ENCODE results near the gene SLC44A1.

DNA sequence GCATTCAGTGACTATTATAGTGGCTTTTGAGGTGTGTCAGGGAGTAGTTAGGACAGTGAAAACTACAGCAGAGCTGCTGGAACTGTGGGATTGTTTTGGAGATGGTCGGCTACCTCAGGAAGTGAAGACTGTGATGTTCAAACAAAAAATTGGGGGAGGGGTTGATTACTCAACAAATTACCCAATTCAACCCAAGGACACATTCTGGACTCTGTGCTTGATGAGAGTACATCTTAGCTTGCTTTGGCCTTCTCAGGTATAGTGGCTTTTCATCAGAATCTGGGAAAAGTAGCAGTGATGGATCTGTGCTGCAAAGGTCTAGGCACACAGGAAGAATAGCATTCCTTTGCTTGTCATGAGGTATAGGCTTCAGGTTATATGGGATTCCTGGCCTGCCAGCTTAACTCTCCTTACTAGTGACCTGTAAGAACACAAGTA lies 47.0 kb downstream of the SLC44A1 start:
- TF ChIP-seq ARNTL (CRISPR knock-in tag; IDR thresholded peaks at IDR 0.05; ENCODE audit: borderline replicate concordance, low read depth) = no peak
- TF ChIP-seq ESRRG (CRISPR knock-in tag; IDR thresholded peaks at IDR 0.05) = no peak
- TF ChIP-seq ZC3H10 (CRISPR knock-in tag; IDR thresholded peaks at IDR 0.05) = no peak
- TF ChIP-seq GLIS3 (CRISPR knock-in tag; IDR thresholded peaks at IDR 0.05) = no peak
- TF ChIP-seq RARB (CRISPR knock-in tag; IDR thresholded peaks at IDR 0.05) = no peak
- no peak for TF ChIP-seq ZNF70 (CRISPR knock-in tag; IDR thresholded peaks at IDR 0.05)
- no peak for TF ChIP-seq SNAI2 (CRISPR knock-in tag; IDR thresholded peaks at IDR 0.05)
- TF ChIP-seq, protein P1, sequence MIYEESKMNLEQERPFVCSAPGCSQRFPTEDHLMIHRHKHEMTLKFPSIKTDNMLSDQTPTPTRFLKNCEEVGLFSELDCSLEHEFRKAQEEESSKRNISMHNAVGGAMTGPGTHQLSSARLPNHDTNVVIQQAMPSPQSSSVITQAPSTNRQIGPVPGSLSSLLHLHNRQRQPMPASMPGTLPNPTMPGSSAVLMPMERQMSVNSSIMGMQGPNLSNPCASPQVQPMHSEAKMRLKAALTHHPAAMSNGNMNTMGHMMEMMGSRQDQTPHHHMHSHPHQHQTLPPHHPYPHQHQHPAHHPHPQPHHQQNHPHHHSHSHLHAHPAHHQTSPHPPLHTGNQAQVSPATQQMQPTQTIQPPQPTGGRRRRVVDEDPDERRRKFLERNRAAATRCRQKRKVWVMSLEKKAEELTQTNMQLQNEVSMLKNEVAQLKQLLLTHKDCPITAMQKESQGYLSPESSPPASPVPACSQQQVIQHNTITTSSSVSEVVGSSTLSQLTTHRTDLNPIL (CRISPR knock-in tag; IDR thresholded peaks at IDR 0.05; ENCODE audit: low read depth) = no peak
- TF ChIP-seq ZFP3 (CRISPR knock-in tag; IDR thresholded peaks at IDR 0.05) = no peak
- TF ChIP-seq OSR1 (CRISPR knock-in tag; IDR thresholded peaks at IDR 0.05) = no peak
- TF ChIP-seq ISL1 (CRISPR knock-in tag; IDR thresholded peaks at IDR 0.05) = no peak

Data from SK-N-SH treated with all-trans-retinoic acid at 6 μM for 48 hours (cell line).